Superior temporal gyrus (tissue), 1 donor: ENCODE data around the gene MORC4.

Experiments used
- DNase-seq: peaks from one replicate; pipeline ENCODE4 v3.0.0-alpha.2; 2016; ENCODE audit errors: extremely low spot score

The MORC4 gene

GRCh38 chrX:106906361-106906760 is 93.7 kb downstream of the MORC4 start:
- DNase-seq = no peak

GRCh38 chrX:106905064-106905708 is 94.8 kb downstream of the MORC4 start:
- DNase-seq = no peak

- no peak for DNase-seq
Measured at GRCh38 chrX:106903856-106904528, 96.0 kb downstream of the MORC4 start.

- DNase-seq = no peak
Measured at GRCh38 chrX:106903291-106903824, 96.7 kb downstream of the MORC4 start, which contains the start of gene RIPPLY1. Gene RIPPLY1 (minus strand): TSS chrX:106903341. CDS start chrX:106903287, 54 bp downstream.

- DNase-seq = no peak
Measured at GRCh38 chrX:106902684-106903083, 97.3 kb downstream of the MORC4 start.

GRCh38 chrX:106901781-106902219 is 98.2 kb downstream of the MORC4 start:
- no peak for DNase-seq

GRCh38 chrX:106901341-106901740 is 98.7 kb downstream of the MORC4 start:
- DNase-seq = no peak

- no peak for DNase-seq
Measured at GRCh38 chrX:106899841-106900240, 100.2 kb downstream of the MORC4 start.

- no peak for DNase-seq
Measured at GRCh38 chrX:106899276-106899675, 100.7 kb downstream of the MORC4 start.

- peak; percentile 35 for DNase-seq
Measured at GRCh38 chrX:106898462-106898861, 101.5 kb downstream of the MORC4 start.

GRCh38 chrX:106897259-106897658 is 102.8 kb downstream of the MORC4 start:
- no peak for DNase-seq

- no peak for DNase-seq
Measured at GRCh38 chrX:106894978-106895452, 105.0 kb downstream of the MORC4 start.

- peak; percentile 76 for DNase-seq
Measured at GRCh38 chrX:106894392-106894909, 105.6 kb downstream of the MORC4 start.

GRCh38 chrX:106891762-106892460 is 108.1 kb downstream of the MORC4 start:
- DNase-seq = no peak
